Trophoblast cell (in vitro differentiated cells and primary cell): Measurements from ENCODE around the gene GALK1.

Experiments
- DNase-seq, 2 donors: peaks; one replicate each; pipeline ENCODE4 v3.0.0-alpha.2; 2016
- H2AFZ ChIP-seq: 2 replicates; pipeline ENCODE4 v1.6.1; 2013; ENCODE audit warnings: low read length, moderate library complexity, mild to moderate bottlenecking; ENCODE audit not compliant: insufficient read depth, poor library complexity
- H2AK5ac ChIP-seq: 2 replicates; pipeline ENCODE4 v1.6.1; 2013; ENCODE audit warnings: mild to moderate bottlenecking, low read length
- H2BK120ac ChIP-seq: 2 replicates; pipeline ENCODE4 v1.6.1; 2013; ENCODE audit warnings: low read length, mild to moderate bottlenecking, moderate library complexity; ENCODE audit not compliant: insufficient read depth, poor library complexity
- H2BK12ac ChIP-seq: 2 replicates; pipeline ENCODE4 v1.6.1; 2013; ENCODE audit warnings: mild to moderate bottlenecking, low read length, moderate library complexity
- H2BK5ac ChIP-seq: 2 replicates; pipeline ENCODE4 v1.6.1; 2013; ENCODE audit warnings: low read length, low read depth, moderate library complexity, mild to moderate bottlenecking; ENCODE audit not compliant: poor library complexity
- H3K14ac ChIP-seq: 2 replicates; pipeline ENCODE4 v1.6.1; 2013; ENCODE audit warnings: mild to moderate bottlenecking, low read length
- H3K18ac ChIP-seq: 2 replicates; pipeline ENCODE4 v1.6.1; 2013; ENCODE audit warnings: mild to moderate bottlenecking, low read length
- H3K23ac ChIP-seq: 2 replicates; pipeline ENCODE4 v1.6.1; 2013; ENCODE audit warnings: low read length
- H3K27ac ChIP-seq: 2 replicates; pipeline ENCODE4 v1.5.1; 2013; ENCODE audit warnings: low read depth, mild to moderate bottlenecking, inconsistent platforms, low read length, moderate library complexity
- H3K27me3 ChIP-seq: 2 replicates; pipeline ENCODE4 v1.6.1; 2013; ENCODE audit warnings: inconsistent platforms, mild to moderate bottlenecking, low read length, moderate library complexity; ENCODE audit not compliant: insufficient read depth
- H3K36me3 ChIP-seq, 2 experiments: 1 replicate in 1 of 2; 2 replicates in 1 of 2; pipeline ENCODE4 v1.6.1; 2013; ENCODE audit warnings: low read length in 2 of 2, mild to moderate bottlenecking in 2 of 2, moderate library complexity in 1 of 2; ENCODE audit not compliant: insufficient read depth in 2 of 2, control insufficient read depth in 1 of 2
- H3K4ac ChIP-seq: 2 replicates; pipeline ENCODE4 v1.6.1; 2013; ENCODE audit warnings: low read depth, mild to moderate bottlenecking, low read length, moderate library complexity
- H3K4me1 ChIP-seq, 2 experiments: 1 replicate in 1 of 2; 2 replicates in 1 of 2; pipeline ENCODE4 v1.6.1; 2013; ENCODE audit warnings: low read length in 2 of 2, mild to moderate bottlenecking in 2 of 2, moderate library complexity in 1 of 2; ENCODE audit not compliant: insufficient read depth in 2 of 2, control insufficient read depth in 1 of 2
- H3K4me2 ChIP-seq: 2 replicates; pipeline ENCODE4 v1.6.1; 2013; ENCODE audit warnings: inconsistent platforms, mild to moderate bottlenecking, low read length, moderate library complexity
- H3K4me3 ChIP-seq: 2 replicates; pipeline ENCODE4 v1.5.1; 2013; ENCODE audit warnings: mild to moderate bottlenecking, low read depth, low read length, inconsistent platforms
- H3K79me1 ChIP-seq: one replicate; pipeline ENCODE4 v1.6.1; 2013; ENCODE audit warnings: low read length
- H3K79me2 ChIP-seq: 2 replicates; pipeline ENCODE4 v1.6.1; 2013; ENCODE audit warnings: low read length, mild to moderate bottlenecking; ENCODE audit not compliant: control insufficient read depth, insufficient read depth, poor library complexity
- H3K9ac ChIP-seq: 2 replicates; pipeline ENCODE4 v1.6.1; 2013; ENCODE audit warnings: mild to moderate bottlenecking, low read length
- H3K9me3 ChIP-seq: 2 replicates; pipeline ENCODE4 v1.6.1; 2013; ENCODE audit warnings: low read depth, mild to moderate bottlenecking, control low read depth, inconsistent platforms, low read length; ENCODE audit not compliant: insufficient read depth
- H4K12ac ChIP-seq: 2 replicates; pipeline ENCODE4 v1.6.1; 2013; ENCODE audit warnings: low read depth, mild to moderate bottlenecking, low read length, moderate library complexity
- H4K8ac ChIP-seq: 2 replicates; pipeline ENCODE4 v1.6.1; 2013; ENCODE audit warnings: low read depth, mild to moderate bottlenecking, low read length, moderate library complexity
- H4K91ac ChIP-seq: one replicate; pipeline ENCODE4 v1.6.1; 2013; ENCODE audit warnings: low read depth, mild to moderate bottlenecking, low read length, moderate library complexity
- WGBS: extraction: QIAGEN DNeasy Blood & Tissue Kit; methylation state at CpG from one replicate; pipeline ENCODE4 v1.1.7; 2013; ENCODE audit warnings: missing lambda C conversion rate; ENCODE audit not compliant: insufficient read length, insufficient coverage; ENCODE audit errors: extremely low coverage; 5-methylcytosine and 5-hydroxymethylcytosine counted together

The GALK1 gene

GRCh38 chr17:75791254-75791653 is 26.3 kb upstream of the GALK1 start:
- WGBS = no CpG with 5 or more reads among the region's 6 CpGs
- peaks cover 7% of the 10 kb centered on the region for H3K79me2 ChIP-seq
- H2AK5ac ChIP-seq = no peak overlapping the region
- no peaks in the 10 kb centered on the region for H3K79me1 ChIP-seq
- H3K36me3 ChIP-seq = peaks cover 11 to 16% of the 10 kb centered on the region in 2 experiments
- H2AFZ ChIP-seq = no peak overlapping the region
- no peak overlapping the region for H3K9ac ChIP-seq
- H3K27ac ChIP-seq = no peak overlapping the region
- H2BK12ac ChIP-seq = no peak overlapping the region
- no peaks in the 10 kb centered on the region for H3K9me3 ChIP-seq
- H3K4ac ChIP-seq = no peak overlapping the region
- no peak overlapping the region for H3K4me2 ChIP-seq
- no peak overlapping the region for H4K91ac ChIP-seq
- no peak overlapping the region for H3K18ac ChIP-seq
- no peak overlapping the region for H4K8ac ChIP-seq
- H3K4me3 ChIP-seq = no peak overlapping the region
- no peak overlapping the region for H3K23ac ChIP-seq
- no peak overlapping the region for H2BK120ac ChIP-seq
- H4K12ac ChIP-seq = no peak overlapping the region
- no peaks in the 10 kb centered on the region for H3K27me3 ChIP-seq
- DNase-seq = no peak
- H3K4me1 ChIP-seq = peaks cover 0 to 6% of the 10 kb centered on the region in 2 experiments
- no peak overlapping the region for H3K14ac ChIP-seq
- H2BK5ac ChIP-seq = no peak overlapping the region

- H3K79me2 ChIP-seq = peaks cover 17% of the 10 kb centered on the region
- no peaks in the 10 kb centered on the region for H3K9me3 ChIP-seq
- H3K27me3 ChIP-seq = no peaks in the 10 kb centered on the region
- peak overlapping the region; percentile 90 for H4K8ac ChIP-seq
- peak overlapping the region; percentile 95 for H4K91ac ChIP-seq
- peak overlapping the region; percentile 100 for H3K27ac ChIP-seq
- peak overlapping the region; percentile 33 for H2AK5ac ChIP-seq
- WGBS = no CpG with 5 or more reads among the region's 43 CpGs
- peak overlapping the region; percentile 63 for H3K4me2 ChIP-seq
- H2BK12ac ChIP-seq = peak overlapping the region; percentile 3
- peak overlapping the region; percentile 41 for H3K4ac ChIP-seq
- H3K4me3 ChIP-seq = peak overlapping the region; percentile 85
- peak overlapping the region; percentile 91 for H4K12ac ChIP-seq
- H3K9ac ChIP-seq = peak overlapping the region; percentile 94
- H3K18ac ChIP-seq = peak overlapping the region; percentile 93
- peak overlapping the region; percentile 97 for H2BK5ac ChIP-seq
- DNase-seq = peak in 1 of 2 donors; percentile 89
- peaks cover 3 to 18% of the 10 kb centered on the region in 2 experiments for H3K4me1 ChIP-seq
- peak overlapping the region; percentile 93 for H2BK120ac ChIP-seq
- peak overlapping the region; percentile 79 for H3K14ac ChIP-seq
- H3K23ac ChIP-seq = peak overlapping the region; percentile 3
- H3K36me3 ChIP-seq = no peaks in the 10 kb centered on the region
- peaks cover 18% of the 10 kb centered on the region for H3K79me1 ChIP-seq
- peak overlapping the region; percentile 78 for H2AFZ ChIP-seq
Measured at GRCh38 chr17:75785016-75785890, 20.3 kb upstream of the GALK1 start.

- no peaks in the 10 kb centered on the region for H3K27me3 ChIP-seq
- H3K4ac ChIP-seq = peak within 1 kb of the TSS; percentile 72
- peaks cover 3 to 18% of the 10 kb centered on the region in 2 experiments for H3K4me1 ChIP-seq
- peak within 1 kb of the TSS; percentile 93 for H3K18ac ChIP-seq
- H3K4me3 ChIP-seq = peak within 1 kb of the TSS; percentile 85
- H2AK5ac ChIP-seq = peak within 1 kb of the TSS; percentile 95
- H3K23ac ChIP-seq = peak within 1 kb of the TSS; percentile 3
- peak within 1 kb of the TSS; percentile 100 for H3K27ac ChIP-seq
- H3K79me1 ChIP-seq = peaks cover 18% of the 10 kb centered on the region
- peak within 1 kb of the TSS; percentile 90 for H3K14ac ChIP-seq
- peak within 1 kb of the TSS; percentile 95 for H4K91ac ChIP-seq
- H2AFZ ChIP-seq = peak within 1 kb of the TSS; percentile 78
- H3K4me2 ChIP-seq = peak within 1 kb of the TSS; percentile 70
- H3K79me2 ChIP-seq = peaks cover 17% of the 10 kb centered on the region
- H3K36me3 ChIP-seq = no peaks in the 10 kb centered on the region
- H4K12ac ChIP-seq = peak within 1 kb of the TSS; percentile 91
- peak within 1 kb of the TSS; percentile 98 for H3K9ac ChIP-seq
- peak; percentile 99 for DNase-seq
- peak within 1 kb of the TSS; percentile 96 for H2BK12ac ChIP-seq
- WGBS = no CpG with 5 or more reads among the region's 45 CpGs
- H2BK5ac ChIP-seq = peak within 1 kb of the TSS; percentile 97
- H2BK120ac ChIP-seq = peak within 1 kb of the TSS; percentile 93
- H4K8ac ChIP-seq = peak within 1 kb of the TSS; percentile 93
- H3K9me3 ChIP-seq = no peaks in the 10 kb centered on the region
Measured at GRCh38 chr17:75784473-75785015, 19.6 kb upstream of the GALK1 start, which contains the start of gene UNK. Gene UNK, plus strand, starts transcription at chr17:75784806. Its CDS starts 75 bp downstream, at chr17:75784881.

- peak overlapping the region; percentile 70 for H3K4me2 ChIP-seq
- no peak overlapping the region for H3K4me3 ChIP-seq
- peak overlapping the region; percentile 93 for H4K8ac ChIP-seq
- H2BK12ac ChIP-seq = peak overlapping the region; percentile 96
- peak overlapping the region; percentile 73 for H2BK5ac ChIP-seq
- peaks cover 24% of the 10 kb centered on the region for H3K79me1 ChIP-seq
- H3K9me3 ChIP-seq = no peaks in the 10 kb centered on the region
- no peak overlapping the region for H3K23ac ChIP-seq
- H4K12ac ChIP-seq = peak overlapping the region; percentile 86
- peak overlapping the region; percentile 100 for H3K27ac ChIP-seq
- H4K91ac ChIP-seq = peak overlapping the region; percentile 94
- no CpG with 5 or more reads among the region's 20 CpGs for WGBS
- H3K18ac ChIP-seq = peak overlapping the region; percentile 47
- H2AFZ ChIP-seq = peak overlapping the region; percentile 32
- H2BK120ac ChIP-seq = peak overlapping the region; percentile 83
- DNase-seq = no peak
- peaks cover 22% of the 10 kb centered on the region for H3K79me2 ChIP-seq
- peak overlapping the region; percentile 72 for H3K4ac ChIP-seq
- H2AK5ac ChIP-seq = peak overlapping the region; percentile 95
- peaks cover 3 to 18% of the 10 kb centered on the region in 2 experiments for H3K4me1 ChIP-seq
- peaks cover under 1 to 1% of the 10 kb centered on the region in 2 experiments for H3K36me3 ChIP-seq
- no peaks in the 10 kb centered on the region for H3K27me3 ChIP-seq
- no peak overlapping the region for H3K9ac ChIP-seq
- peak overlapping the region; percentile 90 for H3K14ac ChIP-seq
Measured at GRCh38 chr17:75783803-75784472, 18.9 kb upstream of the GALK1 start.
